GM13977 (cell line): ENCODE data around the gene RWDD1.
A peak's percentile ranks its signal among the peaks of the same experiment; 100 is the strongest.

Source experiments
- DNase-seq: peaks from one replicate; pipeline ENCODE4 v3.0.0; 2012; ENCODE audit warnings: low spot score
- in situ Hi-C: fragments of 300-500 bp; cut with MboI; formaldehyde crosslinking; loops from one replicate; pipeline ENCODE4 v1.12.0; 2022; ENCODE audit warnings: low sequenced_read_pairs, low pct_unique_long_range_greater_than_20kb, mixed read lengths, inconsistent platforms; ENCODE audit not compliant: unreplicated experiment
- TF ChIP-seq, protein P1 (sequence below): IDR thresholded peaks from 2 replicates; pipeline ENCODE4 v1.5.1; 2012; ENCODE audit warnings: mild to moderate bottlenecking, control low read depth; ENCODE audit not compliant: insufficient read depth; ENCODE audit errors: extremely low read depth, missing control alignments

RWDD1 gene, protein sequence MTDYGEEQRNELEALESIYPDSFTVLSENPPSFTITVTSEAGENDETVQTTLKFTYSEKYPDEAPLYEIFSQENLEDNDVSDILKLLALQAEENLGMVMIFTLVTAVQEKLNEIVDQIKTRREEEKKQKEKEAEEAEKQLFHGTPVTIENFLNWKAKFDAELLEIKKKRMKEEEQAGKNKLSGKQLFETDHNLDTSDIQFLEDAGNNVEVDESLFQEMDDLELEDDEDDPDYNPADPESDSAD

DNA sequence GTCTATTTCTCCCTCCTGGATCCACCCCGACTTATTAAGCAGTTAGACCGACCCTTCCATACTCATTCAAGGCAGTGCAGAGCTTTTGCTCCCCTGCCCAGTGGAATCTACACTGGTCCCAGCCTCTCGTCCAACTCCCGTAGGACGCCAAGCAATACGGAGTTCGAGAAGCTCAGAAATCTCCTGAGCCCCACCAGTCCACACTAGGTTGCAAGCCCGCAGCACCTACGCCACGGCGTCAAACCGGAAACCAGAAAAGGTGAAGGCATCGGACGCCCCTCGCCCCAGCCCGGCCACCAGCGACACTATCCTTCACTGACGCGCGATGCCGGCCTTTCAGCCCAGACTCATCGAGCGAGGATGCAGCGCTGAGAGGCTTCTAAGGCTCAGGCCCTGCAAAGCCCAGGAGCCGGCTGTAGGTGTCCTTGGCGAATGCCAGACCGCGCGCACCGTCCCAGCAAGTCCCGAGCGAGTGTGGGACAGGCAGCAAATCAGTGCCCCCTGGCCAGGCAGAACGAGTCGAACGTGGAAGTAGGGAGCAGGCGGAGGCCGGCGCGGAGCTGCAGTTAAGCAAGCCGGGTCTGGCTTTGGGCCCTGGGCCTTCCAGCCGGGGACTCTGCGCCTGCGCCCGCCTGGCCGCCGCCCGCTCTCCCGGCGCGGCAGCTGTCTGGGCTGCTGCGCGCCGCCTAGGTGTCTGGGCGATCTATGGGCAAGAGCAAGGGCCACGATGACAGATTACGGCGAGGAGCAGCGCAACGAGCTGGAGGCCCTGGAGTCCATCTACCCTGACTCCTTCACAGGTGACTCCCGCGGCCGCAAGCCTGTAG lies at the start of gene RWDD1:
RWDD1 (plus strand) TSS at position 649 of the 827 bp plus-strand sequence; CDS start at position 728, 79 bp downstream.
- TF ChIP-seq, protein P1, sequence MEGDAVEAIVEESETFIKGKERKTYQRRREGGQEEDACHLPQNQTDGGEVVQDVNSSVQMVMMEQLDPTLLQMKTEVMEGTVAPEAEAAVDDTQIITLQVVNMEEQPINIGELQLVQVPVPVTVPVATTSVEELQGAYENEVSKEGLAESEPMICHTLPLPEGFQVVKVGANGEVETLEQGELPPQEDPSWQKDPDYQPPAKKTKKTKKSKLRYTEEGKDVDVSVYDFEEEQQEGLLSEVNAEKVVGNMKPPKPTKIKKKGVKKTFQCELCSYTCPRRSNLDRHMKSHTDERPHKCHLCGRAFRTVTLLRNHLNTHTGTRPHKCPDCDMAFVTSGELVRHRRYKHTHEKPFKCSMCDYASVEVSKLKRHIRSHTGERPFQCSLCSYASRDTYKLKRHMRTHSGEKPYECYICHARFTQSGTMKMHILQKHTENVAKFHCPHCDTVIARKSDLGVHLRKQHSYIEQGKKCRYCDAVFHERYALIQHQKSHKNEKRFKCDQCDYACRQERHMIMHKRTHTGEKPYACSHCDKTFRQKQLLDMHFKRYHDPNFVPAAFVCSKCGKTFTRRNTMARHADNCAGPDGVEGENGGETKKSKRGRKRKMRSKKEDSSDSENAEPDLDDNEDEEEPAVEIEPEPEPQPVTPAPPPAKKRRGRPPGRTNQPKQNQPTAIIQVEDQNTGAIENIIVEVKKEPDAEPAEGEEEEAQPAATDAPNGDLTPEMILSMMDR, result peak; percentile 9
- in situ Hi-C loops, result no loop called here
- peak; percentile 96 for DNase-seq

DNA sequence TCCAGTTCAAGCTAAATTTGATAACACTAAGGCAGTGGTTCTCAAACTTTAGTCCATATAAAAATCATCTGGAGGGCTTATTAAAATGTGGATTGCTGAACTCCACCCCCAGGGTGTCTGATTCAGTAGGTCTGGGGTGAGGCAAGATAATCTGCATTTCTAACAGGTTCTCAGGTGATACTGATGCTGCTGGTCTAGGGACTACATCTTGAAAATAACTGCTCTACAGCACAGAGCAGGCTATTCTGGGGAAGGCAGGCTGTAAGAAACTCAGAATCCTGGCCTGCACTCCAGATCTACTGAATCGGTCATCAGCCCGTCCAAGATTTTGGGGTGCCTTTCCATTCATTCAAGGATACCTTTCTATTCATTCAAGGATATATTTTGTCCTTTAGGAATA lies 48.4 kb upstream of the RWDD1 start:
- no peak for DNase-seq
- in situ Hi-C loops, result no loop called here
- TF ChIP-seq, protein P1, result no peak

DNA sequence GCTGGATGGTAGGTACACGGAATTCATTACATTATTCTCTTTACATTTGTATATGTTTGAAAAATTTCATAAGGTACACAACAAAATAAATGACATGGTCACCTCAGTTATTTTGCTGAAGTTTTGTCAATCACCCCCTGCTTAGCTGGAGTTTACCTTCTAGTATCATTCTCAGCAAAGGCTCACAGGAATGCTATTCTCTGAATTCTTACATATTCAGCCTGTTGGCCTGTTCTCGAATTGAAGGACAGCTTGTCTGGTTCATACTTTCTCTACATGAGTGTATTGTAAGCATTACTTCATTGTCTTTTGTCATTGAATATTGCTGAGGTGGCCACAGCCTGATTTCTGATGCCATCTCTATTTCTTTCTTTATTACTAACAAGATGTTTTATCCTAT lies 47.1 kb upstream of the RWDD1 start:
- in situ Hi-C loops, result no loop called here
- TF ChIP-seq, protein P1, result no peak
- DNase-seq, result no peak

DNA sequence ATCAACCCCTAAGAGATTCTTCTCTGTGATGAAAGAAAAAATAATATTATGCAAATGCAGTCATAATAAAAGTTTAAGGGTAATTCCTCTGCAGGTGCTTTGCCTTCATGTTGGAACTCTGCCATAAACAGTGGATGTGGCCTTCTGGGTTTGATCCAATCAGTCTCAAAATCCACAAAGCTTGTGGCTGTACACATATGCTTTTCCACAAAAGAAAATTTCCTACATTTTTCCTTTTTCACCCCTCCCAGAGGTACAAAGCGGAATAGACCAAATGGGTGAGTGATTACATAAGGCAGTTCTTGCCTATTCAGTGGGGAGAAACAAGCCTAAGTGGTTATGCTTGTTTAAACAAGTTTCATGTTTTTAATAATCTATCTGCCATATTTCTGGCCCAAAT lies 43.2 kb upstream of the RWDD1 start:
- in situ Hi-C loops, result no loop called here
- DNase-seq, result no peak

DNA sequence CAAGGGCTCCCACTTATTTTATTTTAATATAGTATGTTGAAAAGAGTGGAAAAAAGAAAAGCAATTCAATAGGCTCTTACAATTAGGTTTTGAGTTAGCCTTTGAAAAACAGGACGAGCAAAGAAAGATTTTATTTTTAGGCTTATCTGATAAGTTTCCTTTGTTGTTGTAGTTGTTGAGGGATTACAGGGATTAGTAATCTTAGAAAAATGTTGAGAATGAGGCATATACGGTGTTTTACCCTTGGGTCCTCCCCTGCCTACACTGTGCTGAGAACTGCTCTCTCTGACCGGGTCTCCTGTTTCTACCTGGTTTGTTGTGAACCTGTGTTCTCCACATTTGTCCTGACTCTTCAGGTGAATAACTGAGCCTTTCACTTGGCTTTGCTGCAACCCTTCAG lies 42.5 kb upstream of the RWDD1 start:
- TF ChIP-seq, protein P1, result no peak
- DNase-seq, result no peak
- in situ Hi-C loops, result no loop called here

More for the DNA sequence above, 43.2 kb upstream of the RWDD1 start:
- TF ChIP-seq, protein P1, result no peak

DNA sequence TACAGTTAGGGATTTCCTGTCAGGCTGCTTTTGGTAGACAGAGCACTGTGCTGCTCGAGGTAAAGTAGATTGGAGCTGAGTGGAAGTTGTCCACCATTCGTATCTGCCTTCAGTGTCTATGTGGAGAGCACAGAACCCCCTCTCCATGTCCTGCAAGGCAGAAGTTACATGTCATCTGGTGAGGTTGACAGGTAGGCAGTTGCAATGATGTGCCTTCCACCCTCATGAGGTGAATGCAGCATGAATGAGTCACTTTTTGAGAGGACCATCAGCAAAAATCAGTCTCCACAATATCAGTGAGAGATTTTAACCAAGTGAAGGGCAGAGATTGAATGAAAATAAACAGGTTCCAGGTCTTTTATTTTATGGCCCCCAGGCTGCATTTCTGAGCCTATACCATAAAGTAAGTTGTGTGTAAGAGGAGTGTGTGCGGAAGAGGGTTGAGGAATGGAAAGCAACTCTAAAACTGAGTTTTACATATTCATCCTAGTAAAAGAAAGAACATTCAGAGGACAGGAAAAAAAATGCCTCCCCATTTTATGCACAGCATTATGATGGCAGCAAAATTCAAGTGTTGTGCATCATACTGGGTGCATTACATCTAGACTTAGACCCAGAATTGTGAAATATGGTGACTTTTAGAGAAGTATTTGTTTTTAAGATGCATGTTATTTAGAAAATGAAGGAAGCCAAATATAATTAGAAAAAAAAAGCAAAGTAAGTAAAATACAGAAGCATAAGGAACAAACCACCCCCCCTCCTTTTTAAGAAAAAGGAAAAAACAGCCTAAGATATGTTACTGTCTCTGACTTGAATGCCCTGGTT lies 41.6 kb upstream of the RWDD1 start:
- DNase-seq, result no peak
- in situ Hi-C loops, result loop anchor here (10.0 kb wide), 1 partner anchor 245 kb away; no protein-coding TSS in a partner anchor
- TF ChIP-seq, protein P1, result no peak
